ENCODE data around the gene GBF1.

Gene GBF1

DNA sequence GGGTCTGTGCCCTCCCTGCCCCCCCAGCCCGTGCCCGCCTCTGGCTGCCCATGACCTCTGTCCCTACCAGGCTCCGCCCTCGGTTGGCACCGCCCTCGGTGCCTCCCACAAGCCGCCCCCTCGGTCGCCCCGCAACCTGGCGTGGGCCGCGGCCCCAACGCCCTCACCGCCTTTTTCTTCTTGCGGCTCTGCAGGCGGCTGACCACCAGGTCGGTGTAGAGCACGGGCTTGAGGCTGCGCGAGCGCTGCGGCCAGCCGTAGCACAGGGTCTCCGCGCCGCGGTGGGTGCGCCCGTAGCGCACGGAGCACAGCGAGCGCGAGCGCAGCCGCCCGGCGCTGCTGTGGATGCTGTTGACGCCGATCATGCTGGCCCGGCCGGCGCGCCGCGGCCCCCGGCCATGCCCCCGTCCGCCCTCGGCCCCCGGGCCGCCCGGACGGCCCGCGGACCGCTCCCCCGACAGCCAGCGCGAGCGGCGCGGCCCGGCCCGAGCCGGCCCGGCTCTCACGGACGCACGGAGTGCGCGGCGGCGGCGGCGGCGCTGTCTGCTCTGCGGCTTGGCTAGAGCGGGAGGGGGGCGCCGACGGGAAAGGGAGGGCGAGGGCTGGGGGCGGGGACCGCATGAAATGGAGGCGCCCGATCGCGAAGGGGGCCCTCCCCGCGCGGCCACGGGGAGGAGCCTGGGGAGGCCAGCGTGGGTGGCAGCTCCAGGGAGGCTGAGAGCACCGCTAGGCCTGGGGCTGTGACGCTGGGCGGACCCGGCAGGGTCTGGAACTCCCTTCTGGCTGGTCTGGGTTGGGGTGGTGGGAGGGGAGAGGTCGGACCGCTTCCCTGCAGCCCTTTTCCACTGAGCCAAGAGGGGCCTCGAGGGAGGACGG lies 163.6 kb downstream of the GBF1 start:
- peak; percentile 69 for DNase-seq (ENCODE audit: low spot score)

DNA sequence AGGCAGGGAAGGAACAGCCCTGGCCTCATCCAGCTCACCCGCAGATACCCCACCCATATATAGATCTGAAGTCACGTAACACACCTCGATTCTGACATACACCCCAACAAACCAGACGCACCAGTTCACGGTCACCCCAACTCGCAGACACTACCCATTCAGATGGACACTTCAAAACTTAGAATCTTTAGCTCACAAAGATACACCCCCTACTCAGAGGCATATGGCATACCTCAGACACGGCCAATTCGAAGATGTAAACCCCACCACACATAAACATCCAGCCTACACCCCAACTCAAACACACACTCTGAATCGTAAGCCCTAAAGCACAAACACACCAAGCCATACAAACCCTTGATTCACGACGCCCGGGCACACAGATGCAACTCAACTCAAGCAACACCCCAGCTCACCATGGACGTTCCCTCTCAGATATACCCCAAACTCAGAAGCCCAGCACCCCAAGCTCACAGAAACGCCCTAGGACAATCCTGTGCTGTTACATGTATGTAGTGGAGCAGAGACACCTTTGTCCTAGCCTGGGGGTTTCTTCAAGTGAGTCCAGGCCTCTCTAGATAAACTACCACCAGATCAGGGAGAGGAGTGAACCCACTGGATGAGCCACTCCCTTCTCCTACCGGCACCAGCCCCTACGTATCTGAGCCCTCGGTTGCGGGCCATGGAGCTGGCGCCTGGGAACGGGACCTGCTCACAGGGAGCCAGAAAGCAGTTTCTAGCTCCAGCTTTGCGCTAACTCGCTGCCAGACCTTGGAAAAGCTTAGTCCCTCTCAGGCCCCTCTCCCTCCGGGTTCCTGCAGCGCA lies 164.5 kb downstream of the GBF1 start:
- DNase-seq (ENCODE audit: low spot score) = no peak

DNA sequence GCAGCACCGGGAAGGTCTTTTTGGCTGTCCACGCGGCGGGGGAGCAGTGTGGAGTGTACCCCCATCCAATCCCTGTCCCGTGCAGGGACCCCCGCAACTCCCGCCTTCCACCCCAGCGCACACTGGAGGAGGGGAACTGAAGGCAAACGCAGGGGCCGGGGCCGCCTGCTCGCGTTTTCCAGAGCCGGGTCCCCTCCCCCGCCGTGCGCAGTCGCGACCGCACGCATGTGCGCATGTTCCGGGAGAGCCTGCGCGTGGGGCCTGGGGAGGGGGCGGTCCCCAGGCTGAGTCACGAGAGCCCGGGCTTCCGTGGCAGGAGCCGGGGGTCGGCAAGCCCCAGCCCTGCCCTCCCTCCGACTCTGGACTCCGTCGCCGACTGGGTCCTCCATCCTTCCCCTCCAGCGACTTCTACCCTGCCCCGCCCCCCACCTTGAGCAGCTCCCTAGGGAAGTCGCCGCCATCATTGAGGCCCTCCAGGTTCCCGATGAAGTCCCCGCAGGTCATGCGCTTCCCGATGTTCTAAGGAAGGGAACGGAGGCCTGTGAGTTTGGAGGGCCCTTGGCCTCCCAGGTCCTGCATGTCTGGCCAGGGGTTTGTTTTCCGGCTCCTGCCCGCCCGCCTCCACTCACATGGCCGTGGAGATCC lies 165.2 kb downstream of the GBF1 start:
- DNase-seq (ENCODE audit: low spot score) = peak; percentile 47

DNA sequence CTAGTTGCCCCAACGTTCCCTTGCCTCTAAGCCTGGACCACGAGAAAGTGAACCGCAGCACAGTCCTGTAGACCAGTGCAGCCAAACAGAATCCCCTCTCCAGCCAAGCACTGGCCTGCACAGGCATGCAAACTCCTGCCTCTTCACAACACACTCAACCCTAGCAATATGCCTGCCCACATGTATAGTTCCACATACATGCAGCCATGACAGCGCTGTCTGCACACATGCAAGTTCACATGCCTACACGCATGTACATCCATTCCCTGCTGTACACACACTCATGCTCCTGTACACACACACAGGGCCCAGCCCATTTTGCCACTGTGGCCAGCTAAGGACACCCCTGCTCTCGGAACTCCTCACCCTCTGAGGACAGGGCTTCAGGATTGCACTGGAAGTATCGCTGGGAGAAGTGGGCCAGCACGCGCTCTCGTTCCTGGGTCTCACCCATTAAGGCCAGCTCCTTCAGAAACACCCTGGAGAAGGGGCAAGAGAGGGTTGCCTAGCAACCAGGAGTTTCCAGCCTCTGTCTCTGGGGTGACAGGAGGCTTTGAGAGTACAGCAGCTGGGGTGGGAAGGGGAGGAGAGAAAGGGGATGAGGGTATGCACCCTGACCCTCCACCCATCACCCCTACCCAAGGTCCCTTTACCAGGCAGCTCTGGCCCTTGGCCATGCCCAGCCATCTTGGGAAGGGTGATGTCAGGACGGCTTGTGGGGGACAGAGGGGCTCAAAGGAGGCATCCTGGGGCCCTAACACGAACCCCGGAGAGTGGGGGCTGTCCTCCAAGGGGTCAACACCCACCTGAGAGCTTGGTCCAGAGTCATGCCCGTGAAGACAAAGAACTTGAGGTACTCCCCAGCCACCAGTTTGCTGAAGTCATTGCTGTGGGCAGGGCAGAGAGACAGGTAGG lies 166.3 kb downstream of the GBF1 start:
- DNase-seq (ENCODE audit: low spot score) = no peak

DNA sequence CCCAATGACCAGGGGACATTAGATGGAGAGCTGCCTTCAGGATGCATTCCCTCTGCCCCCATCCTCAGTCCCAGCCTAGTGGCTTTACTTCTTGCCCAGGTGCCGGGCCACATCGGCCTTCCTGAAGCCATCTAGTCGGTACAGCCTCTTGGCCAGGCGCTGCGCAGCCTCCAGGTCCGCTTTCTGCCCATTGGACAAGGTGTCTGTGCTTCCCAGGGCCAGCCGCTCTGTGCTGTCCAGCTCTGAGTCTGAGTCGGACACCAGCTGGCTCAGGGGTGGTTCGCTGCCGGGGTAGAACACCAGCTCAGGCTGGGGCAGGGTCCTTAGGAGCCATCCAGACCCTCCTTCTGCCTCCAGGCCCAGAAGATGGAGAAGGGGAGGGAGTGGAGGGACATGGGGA lies 167.0 kb downstream of the GBF1 start:
- no peak for DNase-seq (ENCODE audit: low spot score)

DNA sequence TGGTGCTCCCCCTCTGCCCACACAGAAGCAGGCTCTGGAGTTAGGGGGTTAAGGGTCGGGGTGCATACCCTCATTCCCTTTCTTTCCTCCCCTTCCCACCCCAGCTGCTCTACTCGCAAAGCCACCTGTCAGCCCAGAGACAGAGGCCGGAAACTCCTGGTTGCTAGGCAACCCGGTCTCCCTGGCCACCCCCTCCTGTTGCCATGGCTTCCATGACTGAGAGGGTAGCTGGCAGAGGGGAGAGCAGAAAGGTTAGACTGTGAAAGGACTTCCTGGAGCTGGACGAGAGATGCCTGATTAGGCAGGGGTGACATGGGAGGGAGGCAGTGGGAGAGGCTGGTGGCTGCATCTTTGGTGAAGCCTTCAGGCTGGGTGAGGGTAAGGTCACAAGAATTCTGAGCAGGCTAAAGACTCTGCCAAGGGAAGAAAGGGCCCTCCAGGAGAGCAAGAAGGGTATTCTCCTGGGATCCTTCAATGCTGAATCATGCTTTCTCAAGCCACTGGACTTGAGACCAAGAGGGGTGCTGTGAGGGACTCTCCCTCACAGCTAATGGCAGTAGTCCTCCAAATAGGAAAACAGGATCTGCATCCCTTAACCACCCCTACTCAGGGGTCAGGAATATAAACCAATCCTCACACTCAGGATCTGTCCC lies 167.8 kb downstream of the GBF1 start:
- DNase-seq (ENCODE audit: low spot score) = no peak

DNA sequence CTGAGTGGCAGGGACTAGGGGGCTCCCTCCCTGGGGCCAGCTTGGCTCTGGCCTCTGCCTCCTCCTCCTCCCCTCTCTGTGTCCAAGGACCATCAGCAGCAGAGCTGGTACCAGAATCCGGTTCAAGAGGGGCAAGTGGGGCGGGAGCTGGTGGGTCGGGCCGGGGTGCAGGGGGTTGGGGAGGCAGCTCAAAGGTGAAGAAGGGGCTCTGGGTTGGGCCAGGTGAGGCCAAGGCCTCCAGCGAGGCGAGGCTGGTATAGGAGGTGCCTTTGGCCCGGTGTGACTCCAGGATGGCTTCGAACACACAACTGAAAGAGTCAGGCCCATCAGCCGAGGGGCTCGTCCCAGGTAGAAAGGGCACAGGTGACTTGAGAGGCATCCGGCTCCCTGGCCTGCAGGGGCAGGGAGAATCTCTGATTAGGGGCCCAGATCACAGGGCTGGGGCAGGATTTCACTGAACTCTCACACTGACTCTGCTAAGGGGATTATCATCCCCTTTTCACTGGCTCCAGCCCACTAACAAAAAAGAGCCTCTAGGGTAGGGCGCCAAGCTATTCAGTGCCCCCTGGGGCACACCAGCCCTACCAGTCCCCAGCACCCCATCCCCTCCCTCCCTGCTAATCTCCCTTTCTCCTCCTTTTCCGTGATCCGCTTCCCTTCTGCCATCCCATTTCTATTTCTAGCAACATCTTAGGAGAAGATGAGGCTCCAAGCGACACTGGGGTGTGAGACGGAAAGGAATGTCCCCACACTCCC lies 168.7 kb downstream of the GBF1 start:
- no peak for DNase-seq (ENCODE audit: low spot score)

DNA sequence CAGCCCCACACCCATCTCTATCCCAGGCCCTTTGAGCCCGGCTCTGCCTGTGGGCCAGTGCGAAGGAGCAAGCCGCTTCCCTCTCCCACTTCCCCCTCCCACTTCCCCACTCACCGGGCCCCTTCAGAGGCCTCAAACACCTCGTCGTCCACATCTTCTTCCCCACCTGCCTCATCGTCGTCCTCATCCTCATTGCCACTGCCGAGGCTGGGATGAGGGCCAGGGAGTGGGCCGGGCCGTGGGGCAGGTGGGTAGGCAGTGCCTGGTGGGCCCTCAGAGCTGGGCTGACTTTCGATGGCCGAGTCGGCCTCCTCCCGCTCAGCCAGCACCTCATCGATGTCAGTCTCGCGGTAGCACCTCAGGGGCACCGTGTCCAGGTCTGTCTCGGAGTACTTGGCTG lies 169.4 kb downstream of the GBF1 start:
- no peak for DNase-seq (ENCODE audit: low spot score)

DNA sequence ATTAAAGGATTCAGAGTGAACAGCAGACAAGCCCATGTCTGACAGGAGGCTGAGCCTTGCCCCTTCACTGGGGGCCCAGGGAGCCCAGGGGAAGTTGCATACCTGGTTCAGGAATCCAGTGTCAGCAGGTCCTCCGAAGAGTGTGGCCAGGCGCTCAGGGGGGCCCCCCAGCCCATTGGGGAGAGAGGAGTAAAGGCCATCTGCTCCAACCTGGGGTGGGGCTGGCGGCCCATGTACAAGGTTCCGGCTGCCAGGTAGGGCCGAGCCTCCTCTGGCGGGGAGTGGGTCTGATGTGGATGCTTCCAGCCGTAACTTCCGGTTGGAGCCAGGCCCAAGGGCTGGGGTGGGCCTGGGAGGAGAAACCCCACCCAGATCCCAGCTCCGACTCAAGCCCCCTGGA lies 171.0 kb downstream of the GBF1 start:
- no peak for DNase-seq (ENCODE audit: low spot score)

DNA sequence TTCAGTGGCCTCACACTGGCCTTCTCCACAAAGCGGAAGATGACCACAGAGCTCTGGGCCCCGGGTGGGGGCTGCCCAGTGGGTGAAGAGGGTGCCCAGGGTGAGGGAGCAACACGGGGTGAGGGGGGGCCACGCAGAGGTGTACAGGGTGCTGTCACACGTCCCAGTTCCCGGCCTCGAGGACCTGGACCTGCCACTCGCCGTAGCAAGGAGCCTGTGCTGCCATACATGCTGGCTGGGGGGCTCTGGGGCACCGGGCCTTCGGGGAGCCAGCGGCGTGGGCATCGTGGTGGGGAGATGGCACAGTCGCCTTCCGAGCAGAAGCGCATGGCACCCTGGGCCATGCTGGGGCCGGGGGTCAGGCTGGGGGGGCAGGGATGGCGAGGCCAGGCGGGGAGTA lies 171.4 kb downstream of the GBF1 start:
- DNase-seq (ENCODE audit: low spot score) = no peak

DNA sequence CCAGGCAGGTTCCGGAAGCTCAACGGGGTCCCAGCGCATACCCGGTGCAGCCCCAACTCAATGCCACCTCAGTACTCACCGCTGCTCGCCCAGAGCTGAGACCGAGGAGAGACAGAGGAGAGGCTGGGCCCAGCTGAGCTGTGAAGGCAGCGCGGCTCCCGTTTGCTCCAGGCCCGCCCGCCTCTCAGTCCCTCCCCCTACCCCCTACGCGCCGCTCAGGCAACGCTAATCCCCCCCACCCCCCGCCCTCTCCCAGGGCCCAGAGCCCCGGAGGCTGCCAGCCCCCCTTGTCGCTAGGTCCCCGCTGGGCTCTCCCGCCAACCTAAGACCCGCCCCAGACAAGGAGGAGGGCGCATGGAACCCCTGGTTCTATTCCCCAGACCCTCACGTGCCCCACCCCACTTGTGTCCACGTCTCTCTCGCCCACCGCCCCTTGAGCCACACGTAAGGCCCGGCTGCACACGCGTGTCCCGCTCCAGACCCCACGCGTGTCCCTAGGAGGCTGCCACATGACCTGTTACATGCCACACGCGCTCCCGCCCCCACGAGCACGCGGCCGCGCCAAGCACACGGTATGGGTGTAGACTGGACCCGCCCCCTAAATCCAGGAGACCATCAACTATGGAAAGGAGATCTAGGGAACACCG lies 173.4 kb downstream of the GBF1 start, which contains the start of gene PSD:
Gene PSD (minus strand): TSS at position 164 of the 647 bp plus-strand sequence. CDS start 1,747 bp downstream, outside the sequence.
- peak; percentile 52 for DNase-seq (ENCODE audit: low spot score)

DNA sequence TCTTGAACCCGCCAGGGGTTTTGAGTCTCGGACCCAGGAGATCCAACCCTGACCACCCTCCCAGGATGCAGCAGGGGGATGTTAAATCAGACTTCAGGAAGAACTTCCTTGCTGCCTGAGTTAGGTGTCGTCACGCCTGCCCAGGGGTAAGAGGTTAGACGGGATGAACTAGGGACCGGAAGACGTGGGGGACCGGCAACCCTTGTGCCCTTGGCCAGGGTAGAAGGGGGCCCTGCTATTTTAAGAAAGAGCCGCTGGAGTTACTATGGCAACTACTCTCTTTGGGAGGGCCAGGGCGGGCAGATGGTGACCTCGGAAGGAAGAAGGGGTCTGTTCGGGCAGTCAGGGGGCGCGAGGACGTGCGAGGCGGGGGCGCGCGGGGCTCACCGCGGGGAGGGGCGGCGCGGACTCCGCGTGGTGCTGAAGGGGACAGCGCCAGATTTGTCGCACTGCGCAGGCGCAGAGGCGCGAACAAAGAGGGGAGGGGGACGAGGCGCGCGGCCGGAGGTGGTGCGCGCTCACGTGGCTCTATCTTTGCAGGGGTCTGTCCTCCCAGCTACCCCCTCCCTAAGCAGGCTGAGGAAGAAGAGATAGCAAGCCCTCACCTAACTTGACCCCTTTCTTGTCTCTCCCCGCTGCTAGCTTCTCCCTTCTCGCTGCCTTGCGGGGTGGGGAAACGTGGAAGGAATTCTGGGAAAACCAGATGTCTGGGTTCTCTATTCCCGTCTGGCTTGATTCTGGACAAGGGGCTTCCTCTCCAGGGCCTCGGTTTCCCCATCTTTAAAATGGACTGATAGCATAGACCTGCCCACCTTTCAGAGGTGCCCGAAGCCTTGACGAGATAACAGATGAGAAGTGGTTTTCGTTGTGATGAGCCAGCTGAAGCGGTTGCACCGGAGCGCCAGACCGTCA lies 174.2 kb downstream of the GBF1 start:
- DNase-seq (ENCODE audit: low spot score) = peak; percentile 69

DNA sequence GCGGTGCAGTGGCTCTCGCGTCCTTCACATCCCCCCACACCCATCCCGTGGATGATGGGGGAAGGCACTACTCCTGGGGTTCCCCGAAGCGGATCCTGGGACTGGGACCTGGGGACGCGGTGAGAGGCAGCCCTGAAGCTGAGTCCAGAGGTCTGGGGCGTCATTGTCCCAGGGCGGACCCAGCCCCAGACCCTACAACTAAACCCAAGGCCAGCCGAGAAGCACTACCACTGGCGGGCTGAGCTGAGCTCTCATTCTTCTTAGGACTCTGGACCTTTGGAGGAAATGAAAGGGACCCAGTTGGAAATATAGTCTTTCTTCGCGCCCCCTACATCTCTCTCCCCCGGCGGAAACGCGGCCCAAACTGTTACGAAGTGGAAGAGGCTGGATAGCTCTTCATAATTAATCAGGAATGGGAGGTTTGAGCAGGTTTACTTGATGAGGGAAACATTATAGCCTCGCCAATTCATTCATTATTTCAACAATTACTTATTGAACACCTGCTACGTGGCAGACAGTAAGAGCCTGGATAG lies 174.9 kb downstream of the GBF1 start:
- no peak for DNase-seq (ENCODE audit: low spot score)

DNA sequence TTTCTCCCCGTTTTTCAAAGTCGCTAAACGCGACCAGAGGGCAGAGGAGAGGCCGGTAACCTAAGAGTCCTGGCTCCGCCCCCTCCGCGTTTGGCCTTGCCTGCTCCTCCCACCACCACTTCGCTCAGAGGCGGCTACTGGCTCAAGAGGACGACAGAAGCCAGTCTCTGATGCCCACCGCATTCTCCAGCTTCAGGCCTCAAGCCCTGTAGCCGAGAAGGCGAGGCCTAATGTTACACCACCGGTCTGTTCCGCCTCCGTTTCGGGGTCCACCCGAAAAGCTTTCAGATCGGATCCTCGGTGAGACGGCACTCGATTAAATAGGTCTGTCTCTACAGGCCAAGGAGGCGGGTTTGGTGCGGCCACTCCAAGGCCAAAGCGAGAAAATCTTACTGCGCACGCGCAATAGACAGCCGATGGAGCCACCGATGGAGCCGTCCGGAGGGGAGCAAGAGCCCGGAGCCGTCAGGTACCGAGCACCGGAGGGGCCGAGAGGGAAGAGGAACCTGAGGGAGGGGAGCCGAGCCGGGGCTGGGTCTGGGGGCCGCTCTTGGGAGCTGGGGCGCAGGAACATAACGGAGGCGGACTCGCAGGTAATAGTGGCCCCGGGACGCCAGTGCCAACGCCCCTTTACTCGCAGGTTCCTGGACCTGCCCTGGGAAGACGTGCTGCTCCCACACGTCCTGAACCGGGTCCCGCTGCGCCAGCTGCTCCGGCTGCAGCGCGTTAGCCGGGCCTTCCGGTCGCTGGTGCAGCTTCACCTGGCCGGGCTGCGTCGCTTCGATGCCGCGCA lies 175.6 kb downstream of the GBF1 start, which contains the start of gene FBXL15:
Gene FBXL15 (plus strand): TSS at position 123 of the 793 bp plus-strand sequence. CDS start 294 bp downstream, at position 417.
- peak; percentile 95 for DNase-seq (ENCODE audit: low spot score)

DNA sequence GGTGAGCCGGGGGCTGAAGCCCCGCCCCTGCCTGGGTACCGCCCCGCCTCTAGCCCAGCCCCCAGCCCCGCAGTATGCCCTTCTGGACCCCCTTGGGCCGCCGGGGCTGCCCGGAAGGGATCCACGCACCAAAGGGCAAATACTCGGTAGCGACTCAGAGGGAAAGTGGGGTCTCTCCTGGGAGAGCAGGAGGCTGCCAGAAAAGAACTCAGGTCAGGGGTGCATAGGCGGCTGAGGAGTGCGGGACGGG lies 176.1 kb downstream of the GBF1 start:
- DNase-seq (ENCODE audit: low spot score) = no peak

DNA sequence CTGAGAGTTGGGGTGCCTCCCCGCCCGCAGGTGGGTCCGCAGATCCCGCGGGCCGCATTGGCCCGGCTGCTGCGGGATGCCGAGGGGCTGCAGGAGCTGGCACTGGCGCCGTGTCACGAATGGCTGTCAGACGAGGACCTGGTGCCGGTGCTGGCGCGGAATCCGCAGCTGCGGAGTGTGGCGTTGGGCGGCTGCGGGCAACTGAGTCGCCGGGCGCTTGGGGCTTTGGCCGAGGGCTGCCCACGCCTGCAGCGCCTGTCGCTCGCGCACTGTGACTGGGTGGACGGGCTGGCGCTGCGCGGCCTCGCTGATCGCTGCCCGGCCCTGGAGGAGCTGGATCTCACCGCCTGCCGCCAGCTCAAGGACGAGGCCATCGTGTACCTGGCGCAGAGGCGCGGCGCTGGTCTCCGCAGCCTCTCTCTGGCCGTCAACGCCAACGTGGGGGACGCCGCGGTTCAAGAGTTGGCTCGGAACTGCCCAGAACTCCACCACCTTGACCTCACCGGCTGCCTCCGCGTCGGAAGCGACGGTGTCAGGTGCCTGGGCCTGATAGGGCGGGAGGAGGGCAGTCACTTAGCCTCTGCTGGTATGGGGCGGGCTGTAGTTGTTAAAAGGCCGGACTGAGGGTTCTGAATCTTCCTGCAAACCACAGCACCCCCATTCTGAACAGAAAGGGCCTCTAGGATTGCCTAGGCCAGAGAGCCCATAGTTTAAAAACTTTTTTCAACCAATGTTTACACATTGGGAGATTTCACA lies 176.6 kb downstream of the GBF1 start:
- no peak for DNase-seq (ENCODE audit: low spot score)

Measured in putamen (tissue), 1 donor.